Left colon (tissue), 2 donors: Measurements from ENCODE around the gene TMED6. TPM values are rescaled to one million over a fixed set of nuclear protein-coding genes. Genes with fewer than 3 reads are reported as not detected.

ENCODE experiments used
- ATAC-seq: fragments of 200-7000 bp; cut with Tn5 transposase; one replicate; pipeline ENCODE4 v1.9.1; 2020; ENCODE audit warnings: mild to moderate bottlenecking, moderate library complexity
- DNase-seq, 2 donors: peaks; one replicate each; pipeline ENCODE4 v3.0.0-alpha.2; 2020
- intact Hi-C, 2 donors: fragments of 100-400 bp; cut with DNase I in 1 of 2; cut with micrococcal nuclease in 1 of 2; formaldehyde crosslinking; loops; one replicate each; pipeline versions ENCODE4 v1.11.2 to v1.14.0; 2022; cut with DNase I, micrococcal nuclease
- total RNA-seq, 2 donors: library from RNA; stranded (reverse); fragmentation: NEBNext Ultra II Directional; extraction: Animal tissue kit (Norgen Biotek cat#: 25700); gene quantifications; one replicate each; pipeline ENCODE4 v1.2.1, GENCODE V29; 2021
- donor health status: DM: no; HTN: no; CAD: no.
- donor health status: DM: yes; HTN: yes; CAD: no.

TMED6 gene
- total RNA-seq, 2 donors from 2014 or later: 2.5 to 9.4 TPM

DNA sequence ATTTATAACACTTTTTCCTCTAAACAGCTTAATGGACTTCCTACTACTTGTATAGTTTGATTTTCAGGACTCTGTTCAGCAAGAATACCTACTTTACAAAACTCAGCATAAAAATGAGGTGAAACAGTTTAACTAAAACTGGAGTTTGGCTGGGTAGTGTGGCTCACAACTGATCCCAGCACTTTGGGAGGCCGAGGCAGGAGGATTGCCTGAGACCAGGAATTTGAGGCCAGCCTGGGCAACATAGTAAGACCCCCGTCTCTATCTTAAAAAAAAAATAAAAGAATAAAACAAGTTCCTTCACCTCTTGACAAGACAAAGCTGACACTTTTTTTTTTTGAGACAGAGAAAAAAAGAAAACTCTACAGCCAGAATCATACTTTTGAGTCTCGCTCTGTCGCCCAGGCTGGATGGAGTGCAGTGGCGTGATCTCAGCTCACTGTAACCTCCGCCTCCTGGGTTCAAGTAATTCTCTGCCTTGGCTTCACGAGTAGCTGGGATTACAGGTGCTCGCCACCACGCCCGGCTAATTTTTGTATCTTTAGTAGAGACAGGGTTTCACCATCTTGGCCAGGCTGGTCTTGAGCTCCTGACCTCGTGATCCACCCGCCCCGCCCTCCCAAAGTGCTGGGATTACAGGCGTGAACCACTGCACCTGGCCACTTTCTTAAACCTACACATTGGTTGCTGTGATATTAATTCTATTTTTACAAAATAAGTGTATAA, 23.8 kb downstream of the TMED6 start:
- ATAC-seq: no peak
- intact Hi-C loops: no loop called here

DNA sequence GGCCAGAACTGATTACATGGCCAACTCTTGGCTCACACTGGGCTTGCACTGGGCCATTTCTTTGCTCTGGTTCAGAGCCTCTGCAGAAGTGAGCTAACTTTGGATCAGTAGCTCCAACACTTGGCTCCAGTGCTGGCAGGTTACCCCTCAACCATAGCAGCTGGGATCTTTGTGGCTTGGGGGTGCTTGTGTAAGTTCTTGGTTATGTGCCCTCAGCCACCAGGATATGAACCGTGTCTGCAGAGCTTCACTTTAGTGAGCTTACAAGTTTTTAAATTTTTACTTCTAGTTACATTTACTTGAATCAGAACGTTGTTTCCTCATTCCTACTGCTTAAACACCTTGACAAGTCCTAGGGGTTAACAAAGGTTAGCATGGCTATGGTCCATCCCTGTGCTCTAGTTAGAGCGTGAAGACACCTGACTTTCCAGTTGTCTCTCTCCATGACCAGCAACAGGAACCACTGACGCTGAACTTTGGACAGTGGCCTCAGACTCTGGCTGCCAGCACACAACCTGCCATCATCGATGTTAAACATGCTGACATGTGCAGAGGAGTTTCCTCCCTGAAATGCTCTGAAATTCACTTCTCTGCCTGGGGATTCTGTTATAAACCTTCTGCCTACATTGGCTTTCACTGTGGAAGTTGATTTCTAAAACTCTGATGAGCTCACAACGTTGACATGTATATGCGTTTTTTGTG, 25.3 kb downstream of the TMED6 start:
- ATAC-seq (peak; percentile 50), DNase-seq (peak; percentile 52 to 68)
- intact Hi-C loops: no loop called here

More for the DNA sequence above, 23.8 kb downstream of the TMED6 start:
- no peak for DNase-seq

GRCh38 chr16:69325784-69326171, 25.8 kb downstream of the TMED6 start:
- ATAC-seq (no peak), DNase-seq (no peak)
- intact Hi-C loops: no loop called here

DNA sequence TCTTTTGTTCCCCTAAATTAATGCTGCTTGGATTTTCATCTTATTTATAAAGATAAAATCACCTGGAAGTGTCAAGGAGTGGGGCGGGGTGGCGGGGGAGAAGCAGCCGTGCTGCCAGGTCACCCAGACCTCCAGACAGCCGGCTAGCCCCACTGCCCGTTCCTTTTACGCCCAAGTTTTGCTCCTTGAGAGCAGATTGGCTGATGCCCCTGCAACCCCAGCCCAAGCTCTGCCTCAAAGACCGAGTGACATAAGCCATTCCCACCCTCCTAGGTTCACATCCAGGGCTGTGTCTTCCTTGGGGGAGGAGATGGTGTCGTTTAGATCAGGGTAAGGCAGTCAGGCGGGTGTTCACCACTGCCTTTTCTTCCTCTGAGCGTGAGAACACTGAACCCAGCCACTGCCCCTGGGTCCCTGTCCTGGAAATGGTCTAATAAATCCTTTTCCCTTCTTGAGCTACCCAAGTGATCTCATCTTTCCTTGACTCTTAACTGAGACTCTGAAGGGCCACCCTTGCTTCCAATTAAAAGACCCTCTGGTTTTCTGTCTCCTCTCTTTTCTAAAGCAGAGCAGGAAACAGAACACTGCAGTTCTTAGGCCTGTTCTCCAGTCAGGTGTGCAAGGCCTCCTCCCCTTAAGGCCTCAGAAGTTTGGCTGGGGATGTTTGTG, 26.9 kb downstream of the TMED6 start:
- intact Hi-C loops: no loop called here
- ATAC-seq (no peak), DNase-seq (no peak)

- intact Hi-C loops: no loop called here
- ATAC-seq (peak; percentile 74), DNase-seq (peak; percentile 74 to 83)
Measured at GRCh38 chr16:69324013-69324531, 27.5 kb downstream of the TMED6 start.

DNA sequence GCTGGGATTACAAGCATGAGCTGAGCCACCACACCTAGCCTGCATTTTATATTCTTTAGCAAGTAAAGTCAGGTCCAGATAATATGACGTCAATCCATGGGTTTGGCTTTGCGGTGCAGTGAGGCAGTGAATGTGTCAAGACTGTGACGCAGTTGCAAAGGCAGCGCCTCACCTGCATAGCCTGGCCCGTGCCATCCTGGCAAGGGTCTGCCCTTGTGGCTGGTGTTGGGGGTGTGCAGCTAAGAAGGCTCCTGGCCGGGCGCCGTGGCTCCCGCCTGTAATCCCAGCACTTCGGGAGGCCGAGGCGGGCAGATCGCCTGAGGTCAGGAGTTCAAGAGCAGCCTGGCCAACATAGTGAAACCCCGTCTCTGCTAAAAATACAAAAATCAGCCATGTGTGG, 28.2 kb downstream of the TMED6 start:
- ATAC-seq (no peak), DNase-seq (no peak)
- intact Hi-C loops: no loop called here

GRCh38 chr16:69322343-69322742, 29.2 kb downstream of the TMED6 start:
- intact Hi-C loops: no loop called here
- DNase-seq: no peak

GRCh38 chr16:69321080-69321479, 30.5 kb downstream of the TMED6 start:
- ATAC-seq (no peak), DNase-seq (no peak)
- intact Hi-C loops: no loop called here

More at GRCh38 chr16:69322343-69322742, 29.2 kb downstream of the TMED6 start:
- ATAC-seq: no peak

DNA sequence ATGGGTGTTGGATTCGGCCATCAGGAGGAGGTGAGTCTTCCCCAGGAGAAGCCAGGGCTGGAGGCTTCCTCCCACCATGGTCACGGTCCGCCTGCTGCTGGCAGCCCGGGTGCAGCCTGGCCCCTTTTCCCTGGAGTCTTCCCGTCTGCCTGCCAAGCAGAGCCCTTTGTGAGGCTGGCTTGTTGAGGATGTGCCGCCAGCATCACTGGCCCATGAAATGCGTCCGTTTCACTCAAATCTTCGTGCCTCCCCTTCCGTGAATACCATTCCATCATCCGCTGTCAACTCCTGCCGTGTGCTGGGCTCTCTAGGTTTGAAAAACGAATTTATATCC, 30.9 kb downstream of the TMED6 start:
- intact Hi-C loops: no loop called here
- DNase-seq (no peak), ATAC-seq (no peak)

- no peak for ATAC-seq
- intact Hi-C loops: no loop called here
- no peak for DNase-seq
Measured at GRCh38 chr16:69319826-69320739, 31.5 kb downstream of the TMED6 start.

DNA sequence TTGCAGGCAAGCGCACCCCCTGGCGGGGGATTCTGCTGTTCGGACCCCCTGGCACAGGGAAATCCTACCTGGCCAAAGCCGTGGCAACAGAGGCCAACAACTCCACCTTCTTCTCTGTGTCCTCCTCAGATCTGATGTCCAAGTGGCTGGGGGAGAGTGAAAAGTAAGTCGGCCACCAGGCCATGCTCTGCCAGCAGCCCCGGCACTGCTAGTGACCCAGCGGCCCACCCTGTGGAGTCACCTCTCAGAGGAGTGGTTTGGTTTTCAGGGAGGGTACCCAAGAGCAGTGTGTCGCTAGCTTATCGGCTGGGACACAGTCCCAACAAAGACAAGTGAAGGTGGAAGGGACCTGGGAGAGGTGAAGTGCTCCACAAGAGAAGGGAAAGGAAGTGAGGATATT, 32.2 kb downstream of the TMED6 start:
- DNase-seq: no peak
- no peak for ATAC-seq
- intact Hi-C loops: no loop called here

DNA sequence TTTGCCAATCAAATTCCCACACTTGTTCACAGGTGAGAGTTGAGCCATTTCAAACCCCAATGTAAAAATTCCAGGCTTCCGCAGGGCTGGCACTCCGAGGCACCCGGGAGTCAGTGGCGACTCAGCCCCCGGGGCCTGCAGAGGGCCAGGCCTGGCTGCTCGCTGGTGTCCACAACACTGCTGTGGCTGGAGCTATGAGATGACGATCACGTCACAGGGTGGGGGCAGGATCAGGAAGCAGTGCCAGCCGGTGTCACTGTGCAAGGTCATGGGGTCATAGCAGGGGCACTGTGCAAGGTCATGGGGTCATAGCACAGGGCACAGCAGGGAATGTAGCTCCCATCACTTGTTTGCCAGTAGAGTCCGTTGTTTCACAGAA, 32.7 kb downstream of the TMED6 start:
- ATAC-seq: no peak
- no peak for DNase-seq
- intact Hi-C loops: no loop called here

- intact Hi-C loops: no loop called here
- DNase-seq (no peak), ATAC-seq (no peak)
Measured at GRCh38 chr16:69318177-69318910, 33.2 kb downstream of the TMED6 start.

DNA sequence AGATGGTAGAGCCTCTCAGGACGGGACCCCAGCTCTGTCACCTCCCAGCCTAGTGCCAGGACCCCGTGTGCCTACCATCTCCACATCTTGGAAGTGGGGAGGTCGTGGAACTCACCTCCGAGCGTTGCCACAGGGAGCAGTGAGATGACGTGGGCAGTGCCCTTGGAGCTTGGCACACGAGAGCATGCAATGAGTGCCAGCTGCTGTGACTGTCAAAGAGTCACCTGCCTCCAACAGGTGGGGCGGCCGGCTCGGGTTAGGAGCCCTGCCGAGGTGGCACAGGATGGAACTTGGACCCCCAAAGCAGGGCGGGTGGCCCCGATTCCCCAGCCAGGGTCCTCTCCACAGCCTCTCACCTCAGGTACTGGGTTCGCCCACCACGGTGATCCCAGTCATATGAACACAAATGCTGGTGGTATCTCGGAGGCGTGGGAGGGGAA, 35.0 kb downstream of the TMED6 start:
- ATAC-seq: no peak
- intact Hi-C loops: no loop called here
- DNase-seq: no peak

GRCh38 chr16:69315486-69316311, 35.9 kb downstream of the TMED6 start:
- DNase-seq (no peak), ATAC-seq (no peak)
- intact Hi-C loops: no loop called here

- intact Hi-C loops: no loop called here
- DNase-seq (no peak), ATAC-seq (no peak)
Measured at GRCh38 chr16:69314534-69314933, 37.1 kb downstream of the TMED6 start.

GRCh38 chr16:69313469-69313868, 38.1 kb downstream of the TMED6 start:
- ATAC-seq (no peak), DNase-seq (no peak)
- intact Hi-C loops: no loop called here
